GM21529 (cell line): ENCODE measurements around the gene TBC1D17.

Experiments used
- ATAC-seq: cut with Tn5 transposase; IDR thresholded peaks from one replicate; pipeline ENCODE4 v1.9.1; 2021; ENCODE audit not compliant: unreplicated experiment

TBC1D17 gene

DNA sequence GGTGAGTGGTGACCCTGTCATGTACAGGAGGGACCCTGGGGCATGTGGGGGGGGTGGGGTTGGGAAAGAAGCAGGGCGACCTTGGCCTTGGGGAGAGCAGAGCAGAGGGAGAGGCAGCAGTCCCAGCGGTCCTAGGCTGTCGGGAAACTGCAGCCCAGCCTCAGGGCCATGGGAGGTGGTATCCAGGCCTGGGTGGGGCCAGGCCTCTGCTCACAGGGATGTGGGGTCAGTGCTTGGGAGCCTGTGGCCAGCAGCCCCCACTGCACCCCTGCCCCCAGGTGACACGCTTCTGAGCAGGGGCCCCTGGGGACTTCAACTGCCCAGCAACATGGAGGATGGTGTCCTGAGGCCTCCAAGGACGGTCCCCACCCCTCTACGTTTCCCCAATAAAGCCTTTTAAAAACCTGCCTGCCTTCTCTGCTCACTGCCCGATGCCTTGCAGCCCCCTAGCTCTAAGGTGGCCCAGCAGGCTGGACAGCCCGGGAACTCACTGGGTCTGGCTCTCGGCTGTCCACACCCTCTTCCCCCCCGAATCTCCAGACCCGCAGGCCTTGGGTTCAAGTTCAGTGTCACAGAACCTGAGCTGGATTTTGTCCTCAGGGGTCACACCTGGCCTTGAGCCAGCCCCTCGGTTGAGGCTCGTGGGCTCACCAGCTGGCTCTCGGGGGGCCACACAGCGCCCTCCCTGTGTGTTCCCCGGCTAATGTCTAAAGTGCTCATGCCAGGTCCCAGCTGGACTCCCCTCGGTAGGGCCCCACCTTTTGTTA, 17.0 kb upstream of the TBC1D17 start:
- no peak for ATAC-seq

DNA sequence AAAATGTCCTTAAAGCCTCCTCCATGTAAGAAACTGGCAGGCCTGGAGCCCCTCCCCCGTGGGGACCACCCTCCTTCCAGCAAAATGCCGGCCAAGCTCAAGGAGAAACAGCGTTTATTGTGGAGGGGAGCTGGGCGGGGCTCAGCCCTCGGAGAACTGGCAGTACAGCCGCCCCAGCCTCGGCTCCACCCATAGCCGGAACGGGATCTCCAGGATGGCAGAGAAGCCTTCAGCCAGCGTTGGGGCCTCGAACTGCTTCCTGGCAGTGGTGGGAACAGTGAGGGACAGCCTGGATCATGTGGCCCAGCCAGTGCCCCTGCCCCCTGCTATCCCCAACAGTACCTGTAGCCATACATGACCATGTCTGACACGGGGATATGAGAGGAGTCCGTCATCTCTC, 16.4 kb upstream of the TBC1D17 start:
- no peak for ATAC-seq

DNA sequence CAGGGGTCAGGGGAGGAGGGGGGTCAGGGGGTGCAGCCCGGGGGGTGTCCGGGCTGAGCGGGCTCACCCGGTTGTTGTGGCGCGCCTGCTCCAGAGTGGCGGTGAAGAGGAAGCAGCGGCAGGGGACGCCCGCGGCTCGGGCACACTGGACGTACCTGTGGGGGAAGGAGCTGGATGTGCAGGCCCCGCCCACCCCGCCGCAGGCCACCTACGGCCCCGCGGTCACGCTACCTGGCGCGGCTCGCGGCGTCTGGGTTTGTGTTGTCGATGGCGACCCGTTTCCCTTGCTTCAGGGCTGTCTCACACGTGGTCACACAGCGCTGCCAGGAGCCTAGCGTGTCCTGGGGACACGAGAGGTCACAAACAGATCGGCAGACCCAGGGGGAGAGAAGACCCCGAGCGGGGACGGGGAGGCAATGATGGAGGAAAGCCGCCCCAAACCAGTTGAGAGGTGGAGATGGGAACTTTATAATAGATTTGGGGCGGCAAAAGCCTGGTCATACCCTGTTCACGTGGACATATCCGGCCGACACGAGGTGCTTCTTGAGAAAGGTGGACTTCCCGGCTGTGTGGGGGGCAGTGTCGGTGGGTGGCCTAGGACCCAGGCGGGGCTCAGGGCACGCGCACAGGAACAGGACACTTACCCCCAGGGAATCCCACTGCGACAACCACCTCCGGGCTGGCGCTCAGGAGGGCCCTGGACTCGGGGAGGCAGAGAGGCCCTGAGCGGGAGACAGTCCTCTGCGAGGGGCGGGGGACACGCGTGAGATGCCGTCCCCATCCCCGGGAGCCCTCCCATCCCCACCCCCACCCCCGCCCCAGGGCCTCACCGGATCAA, 15.7 kb upstream of the TBC1D17 start:
- ATAC-seq, result no peak

DNA sequence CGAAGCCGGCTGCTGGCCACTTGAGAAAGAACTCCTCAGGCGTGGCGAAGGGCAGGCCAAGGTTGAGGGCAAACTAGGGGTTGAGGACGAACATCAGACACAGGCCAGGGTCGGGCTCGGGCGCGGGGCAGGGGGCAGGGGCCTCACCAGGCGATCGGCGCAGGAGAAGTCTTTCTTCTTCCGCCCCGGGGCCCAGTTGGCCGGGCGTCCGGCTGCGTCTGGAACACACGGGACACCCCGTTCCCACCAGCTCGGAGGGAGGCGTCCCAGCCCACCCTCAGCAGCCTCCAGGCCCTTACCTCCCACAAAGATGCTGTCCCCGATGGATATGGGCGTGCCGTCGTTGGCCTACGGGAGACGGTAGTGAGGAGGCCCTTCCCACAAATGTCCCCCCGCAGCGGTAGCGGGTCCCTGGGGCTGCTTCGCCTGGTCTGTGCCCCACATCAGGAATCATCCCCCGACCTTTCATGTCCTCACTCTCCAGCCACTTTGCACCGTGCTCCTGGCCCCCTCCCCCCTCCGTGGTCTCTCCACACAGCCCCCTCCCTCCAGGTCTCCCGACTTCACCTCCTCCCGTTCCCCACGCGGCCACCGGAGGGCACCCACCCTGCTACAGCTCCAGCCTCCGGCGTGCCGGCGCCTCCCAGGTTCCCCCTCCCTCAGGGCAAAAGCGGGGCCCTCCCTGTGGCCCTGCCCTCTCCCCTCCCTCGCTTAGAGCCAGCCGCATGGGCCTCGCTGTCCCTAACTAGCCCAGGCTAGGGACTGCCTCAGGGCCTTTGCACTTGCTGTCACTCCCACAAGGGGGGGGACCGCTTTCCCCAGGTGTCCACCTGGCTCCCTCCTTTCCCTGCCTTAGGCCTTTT, 14.9 kb upstream of the TBC1D17 start:
- ATAC-seq, result no peak

DNA sequence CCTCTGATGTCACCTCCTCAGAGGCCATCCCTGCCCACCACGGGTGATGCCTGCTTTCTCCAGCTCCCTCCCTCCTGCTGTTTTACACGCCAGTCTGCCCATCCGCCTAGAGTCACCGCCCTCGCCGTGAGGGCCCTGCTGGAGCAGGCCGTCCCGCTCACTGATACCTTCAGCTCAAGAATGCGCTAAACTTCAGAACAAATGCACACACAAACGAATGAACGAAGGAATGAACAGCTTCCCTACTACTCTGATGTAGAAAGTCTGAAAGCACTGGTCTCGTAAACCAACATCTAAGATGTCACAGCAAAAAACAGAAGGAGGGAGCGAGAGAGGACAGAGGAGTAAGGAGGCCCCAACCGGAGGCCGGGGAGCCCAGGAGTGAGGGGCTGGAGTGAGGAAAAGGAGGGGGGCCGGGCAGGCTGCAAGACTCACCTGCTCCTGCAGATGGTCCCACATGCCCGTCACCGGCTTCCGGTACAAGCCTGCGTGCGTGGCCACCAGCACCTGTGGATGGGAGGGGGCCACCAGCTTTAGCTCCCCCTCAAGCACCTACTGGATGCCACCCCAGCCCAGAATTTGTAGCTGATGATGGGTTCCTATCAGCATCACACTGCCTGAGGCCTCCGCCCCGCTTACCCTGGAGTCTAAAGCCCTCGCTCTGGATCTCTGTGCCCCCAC, 14.1 kb upstream of the TBC1D17 start:
- ATAC-seq, result no peak

DNA sequence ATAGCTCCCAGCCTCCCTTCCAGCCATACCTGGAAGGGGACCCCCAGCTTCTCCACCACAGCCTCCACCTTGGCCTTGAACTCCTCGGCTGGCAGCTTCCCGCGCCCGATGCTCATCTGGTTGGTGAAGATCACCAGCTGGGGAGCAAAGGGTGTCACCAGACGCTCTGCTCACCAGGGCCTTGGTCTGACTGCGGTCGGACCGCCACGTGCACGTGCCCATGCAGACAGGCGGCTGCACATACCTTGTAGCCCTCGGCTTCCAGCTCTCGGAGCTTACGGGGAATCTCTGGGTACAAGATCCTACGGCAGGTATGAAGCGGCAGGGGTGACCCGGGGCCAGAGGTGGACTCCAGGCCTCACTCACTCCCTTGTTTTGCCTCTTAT, 13.6 kb upstream of the TBC1D17 start:
- ATAC-seq, result no peak

DNA sequence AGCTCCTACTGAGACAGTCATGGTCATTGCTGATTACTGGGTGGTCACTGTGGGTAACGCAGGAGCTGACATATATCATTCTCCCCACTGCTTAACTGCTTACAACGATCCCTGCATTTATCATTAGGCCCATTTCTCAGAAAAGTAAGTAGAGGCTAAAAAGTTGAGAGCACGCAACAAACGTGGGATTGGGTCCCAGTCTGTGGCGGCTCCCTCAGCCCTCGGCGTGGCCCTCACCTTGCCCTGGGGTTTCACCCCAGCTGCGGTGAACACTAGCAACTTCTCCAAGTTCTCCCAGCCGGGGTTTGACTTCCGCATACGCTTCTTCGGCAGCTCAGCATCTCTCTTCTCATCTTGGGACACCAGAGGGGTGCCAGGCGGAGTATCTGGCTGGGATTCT, 12.6 kb upstream of the TBC1D17 start:
- ATAC-seq, result no peak

DNA sequence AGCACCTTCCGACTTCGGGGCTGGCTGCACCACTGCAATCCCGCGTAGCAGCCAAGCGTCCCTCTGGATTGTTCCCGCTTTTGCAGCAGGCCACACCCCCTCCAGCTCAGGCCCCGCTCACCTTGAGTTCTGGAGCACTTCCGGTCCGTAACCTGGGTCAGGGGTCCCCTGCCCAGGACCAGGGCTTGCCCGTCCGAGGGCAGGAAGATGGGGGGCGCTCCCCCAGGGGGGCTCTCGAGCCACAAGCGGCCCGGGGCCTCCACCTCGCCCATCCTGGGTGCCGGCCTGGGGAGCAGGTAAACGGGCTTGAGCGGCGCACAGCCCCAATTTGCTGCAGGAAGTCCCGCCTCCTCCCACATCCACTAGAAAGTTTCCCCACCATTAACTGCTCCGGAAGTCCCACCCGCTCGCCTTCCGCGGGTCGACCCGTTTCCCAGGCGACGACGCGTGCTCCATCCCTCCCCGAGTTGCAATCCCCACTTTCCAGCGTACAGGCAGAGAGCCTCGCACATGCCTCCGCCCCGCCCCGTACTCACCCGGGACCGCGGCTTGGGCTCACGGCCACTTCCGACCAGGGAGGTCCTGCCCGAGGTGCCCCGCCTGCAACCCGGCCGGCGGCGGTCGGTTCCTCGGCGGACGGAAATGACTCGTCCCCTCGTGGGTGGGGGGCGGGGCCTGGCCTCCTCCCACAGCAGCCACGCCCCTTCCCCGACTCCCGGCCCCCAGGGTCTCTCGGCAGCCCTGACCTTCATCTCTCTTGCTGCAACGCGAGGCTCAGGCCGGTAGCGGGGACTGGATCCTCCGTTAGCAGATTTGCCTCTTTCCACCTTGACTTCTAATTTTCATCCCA, 10.3 kb upstream of the TBC1D17 start, which contains the start of gene PNKP:
Gene PNKP, minus strand, starts transcription at position 644 of the 850 bp plus-strand sequence. Its CDS starts 372 bp downstream, at position 272.
- peak; percentile 33 for ATAC-seq

DNA sequence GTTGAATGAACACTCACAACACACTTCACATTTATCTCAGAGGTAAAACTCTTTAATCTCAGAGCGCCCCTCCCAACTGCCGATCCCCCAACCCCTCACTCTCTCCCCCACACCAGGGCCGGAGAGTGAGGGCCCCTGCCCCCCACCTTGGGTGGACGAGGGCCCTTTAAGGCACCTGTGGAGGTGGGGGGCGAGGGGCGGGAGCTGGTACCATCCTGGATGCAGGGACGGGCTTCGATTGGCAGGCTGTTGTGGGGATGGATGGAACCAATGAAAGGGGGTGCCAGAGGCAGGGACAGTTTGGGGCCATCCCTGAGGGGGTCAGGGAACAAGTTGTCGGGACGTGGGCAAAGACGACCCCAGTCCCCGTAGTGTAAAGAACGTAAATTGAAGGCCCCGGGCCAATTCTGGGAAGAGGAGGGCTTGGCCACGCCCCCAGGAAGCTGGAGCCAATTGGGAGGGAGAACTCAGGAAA, 8.5 kb upstream of the TBC1D17 start:
- ATAC-seq, result peak; percentile 3

DNA sequence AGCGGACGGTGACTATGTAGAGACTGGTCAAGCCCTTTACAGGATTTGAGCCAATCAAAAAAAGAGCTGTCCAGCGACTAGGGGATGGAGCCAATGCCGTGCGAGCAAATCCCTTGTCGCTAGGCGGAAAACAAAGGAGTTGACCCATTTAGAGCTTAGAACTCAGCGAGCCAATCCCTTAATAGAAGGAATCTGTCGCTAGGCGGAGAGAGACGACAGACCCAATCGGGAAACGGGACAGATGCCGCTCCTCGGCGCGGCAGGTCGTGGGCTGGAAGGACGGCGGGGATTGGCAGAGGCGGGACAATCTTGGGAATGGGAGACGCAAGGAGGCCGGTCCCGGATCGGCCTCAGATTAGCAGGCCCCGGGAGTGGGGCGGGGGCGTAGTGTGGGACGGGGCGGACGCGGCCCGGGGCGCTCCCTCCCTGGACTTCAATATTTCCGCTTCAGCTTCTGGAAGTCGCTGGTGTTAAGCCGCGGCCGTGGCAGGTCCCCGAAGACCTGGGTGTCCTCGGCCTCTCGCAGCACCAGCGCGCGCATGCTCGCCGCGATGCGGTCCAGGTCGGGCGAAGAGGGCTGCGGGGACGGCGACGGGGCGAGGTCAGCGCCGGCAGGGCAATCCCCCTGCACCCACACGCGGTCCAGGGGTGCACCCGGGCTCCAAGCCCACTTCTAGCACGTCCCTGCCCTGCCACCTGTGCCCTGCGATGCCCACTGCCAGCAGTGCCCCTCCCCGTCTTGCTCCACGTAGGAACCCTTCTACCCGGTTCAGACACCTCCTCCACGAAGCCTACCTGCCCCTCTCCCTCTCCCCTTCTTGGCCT, 7.8 kb upstream of the TBC1D17 start:
- peak; percentile 70 for ATAC-seq

DNA sequence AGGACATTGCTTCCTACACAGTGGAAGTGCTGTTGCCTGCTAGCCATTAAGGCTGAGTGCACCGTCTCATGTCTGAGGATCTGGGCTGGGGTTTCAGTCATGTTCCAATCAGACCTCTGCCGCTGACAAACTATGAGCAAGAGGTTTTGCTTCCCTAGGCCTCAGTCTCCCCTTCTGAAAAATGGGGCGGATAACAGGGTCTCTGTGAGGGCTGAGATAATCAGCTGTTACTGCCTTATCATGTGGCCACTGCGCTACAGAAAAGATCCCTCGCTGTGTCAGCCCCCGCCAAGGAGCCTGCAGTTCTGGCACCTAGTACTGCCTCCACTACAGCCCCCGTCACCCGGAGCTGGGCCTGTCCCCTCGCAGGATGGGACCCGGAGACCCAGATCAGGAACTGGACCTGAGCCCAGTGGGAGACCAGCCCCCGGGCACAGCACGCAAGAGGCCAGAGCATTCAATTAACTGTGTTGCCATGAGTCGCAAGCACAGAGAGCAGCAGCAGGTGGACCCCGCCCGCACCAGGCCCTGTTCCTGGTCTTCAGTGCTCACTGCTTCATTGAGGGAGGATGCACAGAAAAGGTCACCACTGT, 7.1 kb upstream of the TBC1D17 start:
- ATAC-seq, result no peak

DNA sequence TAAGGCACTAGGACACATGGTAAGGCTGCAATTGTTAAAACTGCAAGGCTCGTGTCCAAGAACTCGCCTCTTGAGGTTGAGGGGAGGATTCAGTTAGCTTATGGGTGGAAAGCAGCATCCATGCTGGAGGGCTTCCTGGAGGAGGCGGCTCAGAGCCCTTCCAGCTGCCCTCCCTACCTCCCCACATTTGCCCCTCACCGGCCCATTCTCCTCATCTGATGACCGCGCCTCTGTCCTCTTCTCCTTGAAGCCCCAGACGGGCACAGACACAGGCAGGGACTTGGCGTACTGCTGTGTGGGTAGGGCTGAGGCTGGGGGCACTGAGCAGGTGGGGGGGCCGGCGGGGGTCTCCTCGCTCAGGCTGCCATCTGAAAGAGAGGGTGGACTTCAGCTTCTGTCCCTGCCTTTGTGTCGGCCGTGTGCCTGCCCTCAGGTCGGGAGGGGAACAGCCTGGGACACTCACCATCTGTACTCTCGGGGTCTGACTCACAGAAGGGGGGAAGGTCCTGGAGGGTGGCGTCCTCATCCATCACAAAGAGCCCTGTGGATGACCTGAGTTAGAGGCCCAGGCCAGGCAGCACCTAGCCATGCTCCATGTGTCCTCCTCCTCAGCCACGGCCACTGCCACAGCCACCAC, 6.0 kb upstream of the TBC1D17 start:
- no peak for ATAC-seq

DNA sequence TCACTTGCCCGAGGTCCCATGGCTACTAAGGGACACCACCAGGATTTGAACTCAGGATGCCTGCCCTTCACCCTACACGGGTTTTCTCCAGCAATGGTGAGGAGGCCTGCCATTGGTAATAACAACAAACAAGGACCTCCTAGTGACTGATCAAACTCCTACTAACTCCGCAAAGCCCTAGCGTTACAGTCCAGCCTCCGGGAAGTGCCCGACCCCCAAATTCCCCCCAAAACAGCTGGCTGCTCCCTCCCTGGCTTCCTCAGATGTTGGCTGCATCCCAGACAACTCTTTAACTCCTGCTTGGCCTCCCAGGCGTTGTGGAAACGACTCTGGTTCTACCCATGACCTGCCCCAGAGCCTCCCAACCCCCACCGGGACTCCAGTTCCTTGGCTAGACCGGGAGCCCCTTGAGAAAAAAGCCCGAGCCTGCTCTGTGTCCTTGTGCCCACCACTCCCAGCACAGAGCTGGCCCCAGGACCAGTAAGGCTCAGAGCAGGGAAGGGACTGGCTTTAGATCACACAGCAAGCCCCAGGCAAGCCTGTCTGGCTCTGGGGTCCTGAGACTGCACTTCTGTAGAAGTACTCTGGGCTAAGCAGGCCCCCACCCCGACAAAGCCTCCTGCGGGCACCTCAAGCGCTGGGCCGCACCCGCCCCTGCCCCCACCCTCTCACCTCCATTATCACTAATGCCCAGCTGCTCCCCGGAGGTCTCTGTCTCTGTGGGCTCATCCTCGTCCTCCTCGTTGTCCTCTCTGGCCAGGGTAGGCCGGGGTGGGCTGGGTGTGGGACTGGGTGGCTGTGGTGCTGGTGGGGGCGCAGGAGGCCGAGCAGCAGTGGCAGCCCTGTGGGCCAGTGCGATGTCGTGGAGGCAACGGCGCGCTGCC, 5.0 kb upstream of the TBC1D17 start:
- no peak for ATAC-seq

DNA sequence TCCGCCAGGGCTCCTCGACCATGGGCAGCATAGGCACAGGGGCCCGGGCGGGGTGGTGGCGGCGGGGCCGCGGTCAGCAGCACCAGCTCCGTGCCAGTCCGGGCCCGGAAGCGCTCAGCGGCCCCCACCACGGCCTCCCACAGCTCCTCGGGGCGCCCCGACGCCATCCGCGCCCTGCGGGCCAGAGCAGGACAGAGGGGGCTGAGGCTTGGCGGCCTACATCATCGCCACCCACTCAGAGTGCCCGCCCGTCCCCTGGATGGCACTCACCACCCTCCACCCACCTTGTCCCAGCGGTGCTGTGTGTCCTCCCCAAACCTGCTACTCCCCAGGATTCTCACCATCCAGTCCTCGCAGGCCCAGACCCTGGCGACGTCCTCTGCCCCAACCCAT, 4.4 kb upstream of the TBC1D17 start:
- ATAC-seq, result no peak

DNA sequence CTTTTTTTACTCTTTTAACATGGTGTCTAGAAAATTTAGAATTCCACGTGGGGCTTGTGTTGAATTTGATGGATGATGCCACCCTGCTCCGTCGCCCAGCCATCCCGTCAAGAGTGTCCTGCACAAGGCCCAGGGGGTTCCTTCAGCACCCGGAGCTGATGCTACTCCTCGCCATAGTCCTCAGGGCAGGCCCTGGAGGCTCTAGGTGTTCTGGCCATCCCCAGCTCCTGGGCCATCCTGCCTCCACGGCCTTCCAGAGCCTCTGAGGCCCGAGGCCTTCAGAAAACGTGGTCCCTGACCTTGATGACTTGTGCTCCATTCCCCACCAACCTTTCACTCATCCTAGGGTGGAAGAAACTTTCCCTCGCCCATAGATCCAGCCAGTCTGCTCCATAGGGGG, 3.7 kb upstream of the TBC1D17 start:
- ATAC-seq, result no peak

DNA sequence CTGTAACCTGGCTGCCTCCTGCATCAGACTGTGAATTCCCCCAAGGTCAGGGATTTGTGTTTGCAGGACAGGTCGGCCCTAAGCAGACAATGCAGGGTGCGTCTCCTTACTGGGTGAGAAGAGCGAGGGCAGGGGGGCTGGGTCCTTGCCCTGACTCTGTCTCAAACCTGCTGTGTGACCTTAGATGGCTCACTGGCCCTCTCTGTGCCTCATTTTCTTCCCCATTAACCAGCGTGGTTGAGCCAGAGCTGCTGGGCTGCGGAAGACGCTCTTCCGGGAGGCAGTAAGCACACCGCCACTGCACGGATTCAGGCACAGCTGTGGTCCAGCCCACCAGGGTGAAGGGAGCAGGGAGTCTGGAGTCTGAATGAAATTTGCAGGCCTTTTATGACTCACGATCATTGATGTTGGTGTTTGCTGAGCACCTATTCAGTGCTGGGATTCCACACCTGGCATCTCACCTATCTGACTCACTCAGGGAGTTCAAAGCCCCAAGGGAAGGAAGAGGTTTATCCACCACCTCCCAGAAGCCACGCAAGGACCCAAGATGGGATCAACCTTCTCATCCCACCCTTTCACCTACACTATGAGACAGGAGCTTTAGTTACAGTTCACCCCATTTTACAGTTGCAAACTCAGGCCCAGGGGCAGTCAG, 2.9 kb upstream of the TBC1D17 start:
- no peak for ATAC-seq

DNA sequence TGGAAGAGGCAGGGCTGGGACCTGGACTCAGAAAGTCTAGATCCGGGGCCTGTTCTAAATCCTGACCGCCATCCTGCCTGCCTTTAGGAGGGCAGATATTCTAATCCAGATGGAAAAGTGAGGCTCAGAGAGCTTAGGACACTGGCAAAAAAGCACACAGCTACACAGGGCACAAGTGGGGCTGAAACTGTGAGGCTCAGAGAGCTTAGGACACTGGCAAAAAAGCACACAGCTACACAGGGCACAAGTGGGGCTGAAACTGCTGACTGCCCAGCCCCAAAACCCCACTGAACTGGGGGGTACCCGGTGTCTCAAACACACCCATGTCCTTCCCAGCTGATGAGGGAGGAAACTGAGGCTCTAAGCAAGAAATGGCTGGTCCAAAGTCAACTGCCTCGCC, 2.3 kb upstream of the TBC1D17 start:
- ATAC-seq, result no peak
